Smooth muscle cell (in vitro differentiated cells): ENCODE results near the gene LBR. TPM values are rescaled to one million over a fixed set of nuclear protein-coding genes. Genes with fewer than 3 reads are reported as not detected.

ENCODE experiments used
- DNase-seq: peaks from one replicate; lab custom pipeline; 2025; ENCODE audit not compliant: unreplicated experiment; lab: John Stamatoyannopoulos, UW
- H2AFZ ChIP-seq: fragments of 200-600 bp; sonication (generic); 2 replicates; pipeline ENCODE4 v1.6.0; 2016; ENCODE audit warnings: antibody characterized with exemption, low read depth, mild to moderate bottlenecking
- H3F3A ChIP-seq: fragments of 200-600 bp; sonication (generic); 2 replicates; pipeline ENCODE4 v1.6.0; 2017; ENCODE audit warnings: antibody characterized with exemption, low read depth
- H3K27ac ChIP-seq: fragments of 200-600 bp; sonication (generic); 2 replicates; pipeline ENCODE4 v1.5.1; 2016; ENCODE audit warnings: low read depth, mild to moderate bottlenecking
- H3K27me3 ChIP-seq: fragments of 200-600 bp; sonication (generic); 2 replicates; pipeline ENCODE4 v1.6.1; 2016; ENCODE audit warnings: low read depth, mild to moderate bottlenecking
- H3K36me3 ChIP-seq: fragments of 200-600 bp; sonication (generic); 2 replicates; pipeline ENCODE4 v1.5.1; 2016; ENCODE audit warnings: low read depth
- H3K4me1 ChIP-seq: fragments of 200-600 bp; sonication (generic); 2 replicates; pipeline ENCODE4 v1.5.1; 2016; ENCODE audit warnings: low read depth
- H3K4me2 ChIP-seq: fragments of 200-600 bp; sonication (generic); 2 replicates; pipeline ENCODE4 v1.6.0; 2016; ENCODE audit warnings: mild to moderate bottlenecking
- H3K4me3 ChIP-seq: fragments of 200-600 bp; sonication (generic); 2 replicates; pipeline ENCODE4 v1.5.1; 2016; ENCODE audit warnings: mild to moderate bottlenecking
- H3K79me2 ChIP-seq: fragments of 200-600 bp; sonication (generic); 2 replicates; pipeline ENCODE4 v1.6.0; 2016; ENCODE audit warnings: low read depth, mild to moderate bottlenecking
- H3K9ac ChIP-seq: fragments of 200-600 bp; sonication (generic); 2 replicates; pipeline ENCODE4 v1.6.0; 2016; ENCODE audit warnings: low read depth
- H3K9me3 ChIP-seq: fragments of 200-600 bp; sonication (generic); replicated peaks from 2 replicates; pipeline ENCODE4 v1.5.1; 2016; ENCODE audit warnings: low read depth
- H4K20me1 ChIP-seq: fragments of 200-600 bp; sonication (generic); 2 replicates; pipeline ENCODE4 v1.6.0; 2016; ENCODE audit warnings: low read depth
- CTCF ChIP-seq: fragments of 200-600 bp; sonication (generic); IDR thresholded peaks from 2 replicates; pipeline ENCODE4 v1.5.1; 2017; ENCODE audit warnings: borderline replicate concordance, mild to moderate bottlenecking, antibody characterized with exemption; ENCODE audit not compliant: insufficient read depth, poor library complexity, severe bottlenecking
- WGBS: methylation state at CpG from one replicate; pipeline ENCODE4 v1.1.7; 2016; ENCODE audit warnings: low lambda C conversion rate; 5-methylcytosine and 5-hydroxymethylcytosine counted together
- polyA plus RNA-seq: library from polyadenylated mRNA; unstranded; fragments of >200 nt; fragmentation: Nextera tagmentation; extraction: Ambion mirVana; gene quantifications from 2 replicates; pipeline ENCODE4 v1.2.1, GENCODE V29; 2016
- total RNA-seq: library from RNA; depleted of rRNA; stranded (reverse); fragments of >200 nt; gene quantifications from 2 replicates; pipeline ENCODE4 v1.2.3, GENCODE V29; 2014

LBR gene
- total and polyA plus RNA-seq, 2 experiments from 2014 or later = 24.8 to 33.4 TPM

GRCh38 chr1:225471453-225472301 lies 43.8 kb upstream of the LBR start:
- no peak for DNase-seq
- Histone ChIP-seq H3K79me2 (no peaks in the 10 kb centered on the region), H3K36me3 (no peaks in the 10 kb centered on the region)

GRCh38 chr1:225471109-225471452 lies 43.2 kb upstream of the LBR start:
- WGBS = 82% methylated on average over 7 of the region's 8 CpGs
- TF ChIP-seq CTCF = no peak

More at GRCh38 chr1:225471453-225472301, 43.8 kb upstream of the LBR start:
- Histone ChIP-seq H3K4me2 (no peak overlapping the region), H3K4me1 (no peaks in the 10 kb centered on the region), H3K9ac (no peak overlapping the region), H2AFZ (no peak overlapping the region), H3F3A (no peaks in the 10 kb centered on the region), H3K27me3 (no peaks in the 10 kb centered on the region), H3K27ac (no peak overlapping the region), H4K20me1 (no peaks in the 10 kb centered on the region), H3K9me3 (no peaks in the 10 kb centered on the region), H3K4me3 (no peak overlapping the region)
- TF ChIP-seq CTCF = no peak
- WGBS = 83% methylated on average over 24 of the region's 29 CpGs

GRCh38 chr1:225470211-225471108 lies 42.6 kb upstream of the LBR start:
- no peaks in the 10 kb centered on the region for H3K36me3 ChIP-seq
- WGBS = 88% methylated on average over 25 of the region's 25 CpGs
- no peaks in the 10 kb centered on the region for H3F3A ChIP-seq

More at GRCh38 chr1:225471109-225471452, 43.2 kb upstream of the LBR start:
- H3K9ac ChIP-seq = no peak overlapping the region
- H3K4me3 ChIP-seq = no peak overlapping the region
- H3K9me3 ChIP-seq = no peaks in the 10 kb centered on the region
- no peak overlapping the region for H3K4me2 ChIP-seq
- no peaks in the 10 kb centered on the region for H3F3A ChIP-seq
- DNase-seq = no peak
- H4K20me1 ChIP-seq = no peaks in the 10 kb centered on the region
- H3K36me3 ChIP-seq = no peaks in the 10 kb centered on the region
- no peaks in the 10 kb centered on the region for H3K27me3 ChIP-seq
- no peak overlapping the region for H2AFZ ChIP-seq
- no peaks in the 10 kb centered on the region for H3K4me1 ChIP-seq
- H3K27ac ChIP-seq = no peak overlapping the region
- H3K79me2 ChIP-seq = no peaks in the 10 kb centered on the region

More at GRCh38 chr1:225470211-225471108, 42.6 kb upstream of the LBR start:
- no peaks in the 10 kb centered on the region for H3K4me1 ChIP-seq
- no peak overlapping the region for H2AFZ ChIP-seq
- no peak for DNase-seq
- TF ChIP-seq CTCF = no peak
- no peak overlapping the region for H3K4me2 ChIP-seq
- no peak overlapping the region for H3K27ac ChIP-seq
- H3K9ac ChIP-seq = no peak overlapping the region
- no peak overlapping the region for H3K4me3 ChIP-seq
- no peaks in the 10 kb centered on the region for H3K27me3 ChIP-seq
- H4K20me1 ChIP-seq = no peaks in the 10 kb centered on the region
- H3K9me3 ChIP-seq = no peaks in the 10 kb centered on the region
- H3K79me2 ChIP-seq = no peaks in the 10 kb centered on the region
